PC-3 (cell line): ENCODE measurements around the gene KIAA1614. TPM values are rescaled to one million over a fixed set of nuclear protein-coding genes. Genes with fewer than 3 reads are reported as not detected.

Experiments
- ATAC-seq: fragments of 200-7000 bp; cut with Tn5 transposase; 2 replicates; pipeline ENCODE4 v1.9.1; 2020; ENCODE audit warnings: mild to moderate bottlenecking, moderate library complexity
- BruUV-seq: library from RNA; stranded (reverse); fragments of 400-500 nt; replicated peaks from 2 replicates; lab custom pipeline; 2021; lab: Mats Ljungman, UMichigan
- CTCF ChIA-PET: fragments of 300-600 bp; sonication (Branson Sonifier 250); formaldehyde crosslinking; loops from one replicate; lab custom pipeline; 2022; ENCODE audit warnings: antibody characterized with exemption; lab: Charles Lee
- POLR2A ChIA-PET: fragments of 300-600 bp; sonication (Branson Sonifier 250); formaldehyde crosslinking; loops from one replicate; lab custom pipeline; 2022; ENCODE audit warnings: antibody characterized with exemption; ENCODE audit not compliant: unreplicated experiment; lab: Charles Lee
- DNase-seq: peaks from one replicate; pipeline ENCODE4 v3.0.0-alpha.2; 2015
- H2AFZ ChIP-seq: fragments of 300-600 bp; sonication (generic); 2 replicates; pipeline ENCODE4 v1.6.0; 2016; ENCODE audit warnings: antibody characterized with exemption, low read length
- H3F3A ChIP-seq: fragments of 300-600 bp; sonication (generic); one replicate; pipeline ENCODE4 v1.6.0; 2017; ENCODE audit warnings: antibody characterized with exemption, low read length, control low read depth, mild to moderate bottlenecking; ENCODE audit not compliant: unreplicated experiment
- H3K27ac ChIP-seq: fragments of 300-600 bp; sonication (generic); 2 replicates; pipeline ENCODE4 v1.5.1; 2016; ENCODE audit warnings: mild to moderate bottlenecking, low read length
- H3K27me3 ChIP-seq: fragments of 300-600 bp; sonication (generic); 2 replicates; pipeline ENCODE4 v1.6.1; 2016; ENCODE audit warnings: low read length, mixed read lengths
- H3K36me3 ChIP-seq: fragments of 300-600 bp; sonication (generic); 2 replicates; pipeline ENCODE4 v1.6.1; 2016; ENCODE audit warnings: low read depth, mixed run types, low read length, mixed read lengths
- H3K4me1 ChIP-seq: fragments of 300-600 bp; sonication (generic); 2 replicates; pipeline ENCODE4 v1.5.1; 2016; ENCODE audit warnings: low read length; ENCODE audit not compliant: insufficient read depth
- H3K4me2 ChIP-seq: fragments of 300-600 bp; sonication (generic); 2 replicates; pipeline ENCODE4 v1.6.0; 2016; ENCODE audit warnings: low read length
- H3K4me3 ChIP-seq: fragments of 300-600 bp; sonication (generic); 2 replicates; pipeline ENCODE4 v1.5.1; 2016; ENCODE audit warnings: mild to moderate bottlenecking, low read length, mixed read lengths
- H3K79me2 ChIP-seq: fragments of 300-600 bp; sonication (generic); 2 replicates; pipeline ENCODE4 v1.6.1; 2017; ENCODE audit warnings: low read length, mixed read lengths
- H3K9ac ChIP-seq: fragments of 300-600 bp; sonication (generic); 2 replicates; pipeline ENCODE4 v1.6.0; 2016; ENCODE audit warnings: mild to moderate bottlenecking, low read length
- H3K9me2 ChIP-seq: fragments of 300-600 bp; sonication (generic); replicated peaks from 2 replicates; pipeline ENCODE4 v1.6.1; 2016; ENCODE audit warnings: mixed run types, low read length, mixed read lengths
- H3K9me3 ChIP-seq: fragments of 300-600 bp; sonication (generic); 2 replicates; pipeline ENCODE4 v1.6.1; 2016; ENCODE audit warnings: low read length, mixed read lengths
- H4K20me1 ChIP-seq: fragments of 300-600 bp; sonication (generic); 2 replicates; pipeline ENCODE4 v1.6.1; 2016; ENCODE audit warnings: low read length, mixed read lengths
- EZH2 ChIP-seq: fragments of 300-600 bp; sonication (generic); IDR thresholded peaks from one replicate; pipeline ENCODE4 v1.6.1; 2017; ENCODE audit warnings: antibody characterized with exemption, mild to moderate bottlenecking, low read length; ENCODE audit not compliant: unreplicated experiment
- EZH2phosphoT487 ChIP-seq: fragments of 300-600 bp; sonication (generic); IDR thresholded peaks from 2 replicates; pipeline ENCODE4 v1.6.1; 2018; ENCODE audit warnings: mild to moderate bottlenecking, antibody characterized with exemption, low read length, borderline replicate concordance
- intact Hi-C: fragments of 100-400 bp; cut with micrococcal nuclease; formaldehyde crosslinking; loops from 2 replicates; pipeline ENCODE4 v1.9.0; 2023
- total RNA-seq: library from RNA; depleted of rRNA; stranded (reverse); fragments of >200 nt; gene quantifications from 2 replicates; pipeline ENCODE4 v1.2.3, GENCODE V29; 2014
- TF ChIP-seq, protein P1 (sequence below): fragments of 300-600 bp; sonication (generic); conservative IDR thresholded peaks from 2 replicates; pipeline ENCODE4 v1.5.1; 2017; ENCODE audit warnings: antibody characterized with exemption, low read depth, mild to moderate bottlenecking, low read length

KIAA1614 gene
- total RNA-seq, 1 experiment from 2014 or later, result not detected

DNA sequence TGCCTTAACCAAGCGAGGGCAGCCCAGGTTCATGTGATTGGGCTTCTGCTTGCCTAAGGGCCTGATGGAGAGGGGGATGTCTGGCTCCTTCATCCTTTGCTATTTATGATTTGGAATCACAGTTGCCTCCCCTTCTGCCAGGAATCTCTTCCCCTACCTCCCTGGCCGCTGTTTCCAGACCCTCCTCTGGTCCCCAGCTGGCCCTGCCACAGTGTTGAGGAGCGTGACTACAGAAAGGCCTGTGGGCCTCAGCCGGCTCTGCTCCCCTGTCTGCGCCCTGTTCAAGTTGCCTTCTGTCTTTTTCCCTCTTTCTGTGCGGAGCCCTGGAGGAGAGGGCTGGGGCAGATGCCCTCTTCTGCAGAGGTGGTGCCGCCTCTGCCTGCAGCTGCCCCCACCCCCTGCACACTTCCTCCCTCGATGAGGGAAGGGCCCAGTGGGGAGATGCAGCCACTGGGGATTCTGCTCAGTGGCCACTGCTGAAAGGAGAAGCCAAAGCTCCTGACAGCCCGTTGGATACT is 6.5 kb downstream of the KIAA1614 start:
- no peak for TF ChIP-seq EZH2
- no peak for TF ChIP-seq EZH2phosphoT487
- TF ChIP-seq, protein P1, sequence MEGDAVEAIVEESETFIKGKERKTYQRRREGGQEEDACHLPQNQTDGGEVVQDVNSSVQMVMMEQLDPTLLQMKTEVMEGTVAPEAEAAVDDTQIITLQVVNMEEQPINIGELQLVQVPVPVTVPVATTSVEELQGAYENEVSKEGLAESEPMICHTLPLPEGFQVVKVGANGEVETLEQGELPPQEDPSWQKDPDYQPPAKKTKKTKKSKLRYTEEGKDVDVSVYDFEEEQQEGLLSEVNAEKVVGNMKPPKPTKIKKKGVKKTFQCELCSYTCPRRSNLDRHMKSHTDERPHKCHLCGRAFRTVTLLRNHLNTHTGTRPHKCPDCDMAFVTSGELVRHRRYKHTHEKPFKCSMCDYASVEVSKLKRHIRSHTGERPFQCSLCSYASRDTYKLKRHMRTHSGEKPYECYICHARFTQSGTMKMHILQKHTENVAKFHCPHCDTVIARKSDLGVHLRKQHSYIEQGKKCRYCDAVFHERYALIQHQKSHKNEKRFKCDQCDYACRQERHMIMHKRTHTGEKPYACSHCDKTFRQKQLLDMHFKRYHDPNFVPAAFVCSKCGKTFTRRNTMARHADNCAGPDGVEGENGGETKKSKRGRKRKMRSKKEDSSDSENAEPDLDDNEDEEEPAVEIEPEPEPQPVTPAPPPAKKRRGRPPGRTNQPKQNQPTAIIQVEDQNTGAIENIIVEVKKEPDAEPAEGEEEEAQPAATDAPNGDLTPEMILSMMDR, result no peak
- intact Hi-C loops, result no loop called here
- no peaks in the 10 kb centered on the region for H4K20me1 ChIP-seq
- no peaks in the 10 kb centered on the region for H3F3A ChIP-seq
- ChIA-PET POLR2A (no interaction called here), CTCF (no interaction called here)
- H3K9me3 ChIP-seq, result no peaks in the 10 kb centered on the region
- no peaks in the 10 kb centered on the region for H3K36me3 ChIP-seq
- no peak overlapping the region for H2AFZ ChIP-seq
- no peak overlapping the region for H3K27ac ChIP-seq
- no peak overlapping the region for H3K4me2 ChIP-seq
- BruUV-seq, result no TSS peak
- H3K27me3 ChIP-seq, result no peaks in the 10 kb centered on the region
- ATAC-seq, result no peak
- H3K9me2 ChIP-seq, result no peaks in the 10 kb centered on the region
- H3K79me2 ChIP-seq, result no peaks in the 10 kb centered on the region
- H3K9ac ChIP-seq, result no peak overlapping the region
- H3K4me1 ChIP-seq, result no peaks in the 10 kb centered on the region
- H3K4me3 ChIP-seq, result no peak overlapping the region
- DNase-seq, result no peak

DNA sequence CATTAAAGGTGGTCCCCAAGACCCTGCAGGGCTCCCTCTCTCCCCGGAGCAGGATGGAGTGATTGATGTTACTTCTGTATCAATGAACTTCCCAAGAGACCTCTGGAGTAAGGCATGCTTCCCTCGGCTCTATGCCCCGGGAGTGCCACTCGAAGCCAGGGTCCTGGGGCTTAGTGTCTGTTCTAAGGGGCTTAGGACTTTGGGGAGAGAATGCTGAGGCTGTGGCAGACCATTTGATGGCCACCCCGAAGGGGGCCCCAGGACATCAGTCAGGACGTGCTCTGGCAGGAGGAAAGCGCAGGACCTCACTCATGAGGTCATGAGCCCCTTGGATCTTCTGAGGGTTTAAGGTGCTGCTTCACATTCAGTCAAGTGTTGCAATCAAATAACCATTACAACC is 7.5 kb downstream of the KIAA1614 start:
- no peak overlapping the region for H3K9ac ChIP-seq
- no peaks in the 10 kb centered on the region for H3K9me2 ChIP-seq
- H2AFZ ChIP-seq, result no peak overlapping the region
- DNase-seq (no peak), ATAC-seq (no peak)
- no peaks in the 10 kb centered on the region for H4K20me1 ChIP-seq
- no peaks in the 10 kb centered on the region for H3K9me3 ChIP-seq
- no peak overlapping the region for H3K4me3 ChIP-seq
- no TSS peak for BruUV-seq
- no peaks in the 10 kb centered on the region for H3K36me3 ChIP-seq
- TF ChIP-seq EZH2 (no peak), EZH2phosphoT487 (no peak)
- TF ChIP-seq, protein P1, result no peak
- no peaks in the 10 kb centered on the region for H3K4me1 ChIP-seq
- intact Hi-C loops, result no loop called here
- H3K27ac ChIP-seq, result no peak overlapping the region
- ChIA-PET POLR2A (no interaction called here), CTCF (no interaction called here)
- H3F3A ChIP-seq, result no peaks in the 10 kb centered on the region
- H3K79me2 ChIP-seq, result no peaks in the 10 kb centered on the region
- no peak overlapping the region for H3K4me2 ChIP-seq
- H3K27me3 ChIP-seq, result no peaks in the 10 kb centered on the region

DNA sequence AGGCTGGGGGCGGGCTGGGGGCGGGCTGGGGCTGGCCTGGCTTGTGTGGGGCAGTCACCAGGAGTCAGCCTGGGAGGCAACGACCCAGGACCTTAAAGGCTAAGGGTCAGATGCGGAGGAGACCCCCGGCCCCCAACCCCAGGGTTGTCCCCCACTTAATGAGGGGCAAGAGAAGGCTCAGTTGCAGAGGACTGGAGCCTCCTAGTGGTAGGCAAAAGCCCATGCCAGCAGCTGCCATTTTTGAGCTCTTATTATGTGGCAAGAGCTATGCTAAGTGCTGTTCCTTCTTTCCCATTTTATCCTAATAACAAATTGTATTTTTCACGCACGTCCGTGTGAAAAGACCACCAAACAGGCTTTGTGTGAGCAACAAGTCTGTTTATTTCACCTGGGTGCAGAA is 8.0 kb downstream of the KIAA1614 start:
- H3F3A ChIP-seq, result no peaks in the 10 kb centered on the region
- no peak for ATAC-seq
- H3K9me2 ChIP-seq, result no peaks in the 10 kb centered on the region
- DNase-seq, result no peak
- no peaks in the 10 kb centered on the region for H3K79me2 ChIP-seq
- H3K36me3 ChIP-seq, result no peaks in the 10 kb centered on the region
- H3K4me3 ChIP-seq, result no peak overlapping the region
- H3K9me3 ChIP-seq, result no peaks in the 10 kb centered on the region
- H2AFZ ChIP-seq, result no peak overlapping the region
- TF ChIP-seq EZH2 (no peak), EZH2phosphoT487 (no peak)
- TF ChIP-seq, protein P1, result no peak
- no peaks in the 10 kb centered on the region for H3K27me3 ChIP-seq
- intact Hi-C loops, result no loop called here
- H3K9ac ChIP-seq, result no peak overlapping the region
- H3K4me2 ChIP-seq, result no peak overlapping the region
- no peaks in the 10 kb centered on the region for H4K20me1 ChIP-seq
- ChIA-PET POLR2A (no interaction called here), CTCF (interaction anchor here (0.6 kb wide), 1 partner anchor 63 kb away, joined by 3 read pairs; no protein-coding TSS in a partner anchor)
- no TSS peak for BruUV-seq
- no peaks in the 10 kb centered on the region for H3K4me1 ChIP-seq
- H3K27ac ChIP-seq, result no peak overlapping the region
